HEK293T (cell line): ENCODE measurements around the gene CGNL1.

Experiments used
- CTCF ChIA-PET: fragments of 350-600 bp; formaldehyde crosslinking; extraction: SDS; loops from one replicate; lab custom pipeline; 2021; ENCODE audit warnings: antibody characterized with exemption, inconsistent platforms; lab: Yijun Ruan, JAX
- POLR2A ChIA-PET: fragments of 350-600 bp; formaldehyde crosslinking; extraction: SDS; loops from one replicate; lab custom pipeline; 2020; ENCODE audit warnings: antibody characterized with exemption, inconsistent platforms; lab: Yijun Ruan, JAX
- DNase-seq: peaks from one replicate; pipeline ENCODE4 v3.0.0; 2012; ENCODE audit warnings: mixed read lengths; ENCODE audit errors: extremely low spot score
- ARNT ChIP-seq: fragments of 450-650 bp; IDR thresholded peaks from 2 replicates; pipeline ENCODE4 v1.6.1; 2017; ENCODE audit warnings: mild to moderate bottlenecking
- BHLHE40 ChIP-seq: fragments of 450-650 bp; IDR thresholded peaks from 2 replicates; pipeline ENCODE4 v1.6.1; 2016; ENCODE audit warnings: mild to moderate bottlenecking, moderate library complexity, borderline replicate concordance
- CTBP1 ChIP-seq: fragments of 450-650 bp; IDR thresholded peaks from 2 replicates; pipeline ENCODE4 v1.6.1; 2016; ENCODE audit warnings: borderline replicate concordance
- ELF4 ChIP-seq: fragments of 450-650 bp; IDR thresholded peaks from 2 replicates; pipeline ENCODE4 v1.6.1; 2017; ENCODE audit warnings: antibody characterized with exemption
- FOXA1 ChIP-seq: fragments of 450-650 bp; IDR thresholded peaks from 2 replicates; pipeline ENCODE4 v1.6.1; 2016; ENCODE audit warnings: mild to moderate bottlenecking
- FOXK2 ChIP-seq: fragments of 450-650 bp; IDR thresholded peaks from 2 replicates; pipeline ENCODE4 v1.6.1; 2016; ENCODE audit warnings: mild to moderate bottlenecking
- FOXM1 ChIP-seq: fragments of 450-650 bp; IDR thresholded peaks from 2 replicates; pipeline ENCODE4 v1.6.1; 2017; ENCODE audit warnings: mild to moderate bottlenecking, borderline replicate concordance
- HDGF ChIP-seq: fragments of 450-650 bp; IDR thresholded peaks from 2 replicates; pipeline ENCODE4 v1.6.1; 2017; ENCODE audit warnings: antibody characterized with exemption, borderline replicate concordance
- L3MBTL2 ChIP-seq: fragments of 450-650 bp; conservative IDR thresholded peaks from 2 replicates; pipeline ENCODE4 v1.6.1; 2016; ENCODE audit warnings: mild to moderate bottlenecking
- LEF1 ChIP-seq: fragments of 450-650 bp; IDR thresholded peaks from 2 replicates; pipeline ENCODE4 v1.6.1; 2017; ENCODE audit warnings: mild to moderate bottlenecking, borderline replicate concordance
- NFRKB ChIP-seq: fragments of 450-650 bp; IDR thresholded peaks from 2 replicates; pipeline ENCODE4 v1.6.1; 2016; ENCODE audit warnings: mild to moderate bottlenecking, moderate library complexity
- SP1 ChIP-seq: fragments of 450-650 bp; IDR thresholded peaks from 2 replicates; pipeline ENCODE4 v1.6.1; 2017
- SUZ12 ChIP-seq: fragments of 450-650 bp; IDR thresholded peaks from 2 replicates; pipeline ENCODE4 v1.6.1; 2016; ENCODE audit warnings: mild to moderate bottlenecking
- TARDBP ChIP-seq: fragments of 450-650 bp; IDR thresholded peaks from 2 replicates; pipeline ENCODE4 v1.6.1; 2016
- ZNF384 ChIP-seq: fragments of 450-650 bp; IDR thresholded peaks from 2 replicates; pipeline ENCODE4 v1.6.1; 2016
- TF ChIP-seq, protein P1 (sequence below): fragments of 450-650 bp; IDR thresholded peaks from 2 replicates; pipeline ENCODE4 v1.6.1; 2016

CGNL1 gene

DNA sequence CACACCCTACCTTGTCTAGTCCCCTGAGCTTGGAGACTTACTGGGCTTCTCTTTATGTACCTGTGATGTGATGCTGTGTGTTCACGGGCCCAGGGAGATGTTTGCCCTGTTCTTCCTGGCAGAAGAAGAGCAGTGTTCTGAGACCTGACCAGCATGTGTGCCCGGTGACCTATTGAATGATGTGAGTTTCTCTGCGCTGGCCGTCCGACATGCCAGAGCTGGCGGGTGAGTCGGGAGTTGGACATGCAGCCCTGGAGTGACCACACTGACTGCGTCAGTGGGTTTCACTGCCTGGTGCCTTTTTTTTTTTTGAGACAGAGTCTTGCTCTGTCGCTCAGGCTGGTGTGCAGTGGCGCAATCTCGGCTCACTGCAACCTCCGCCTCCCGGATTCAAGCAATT lies 42.3 kb downstream of the CGNL1 start:
- ChIA-PET POLR2A (no interaction called here), CTCF (no interaction called here)
- no peak for TF ChIP-seq FOXA1
- TF ChIP-seq SUZ12, result no peak
- no peak for TF ChIP-seq FOXM1
- no peak for TF ChIP-seq LEF1
- no peak for TF ChIP-seq HDGF
- TF ChIP-seq SP1, result no peak
- no peak for TF ChIP-seq ELF4
- TF ChIP-seq NFRKB, result no peak
- no peak for TF ChIP-seq ZNF384
- TF ChIP-seq L3MBTL2, result no peak
- TF ChIP-seq TARDBP, result no peak
- no peak for TF ChIP-seq FOXK2
- no peak for TF ChIP-seq CTBP1
- TF ChIP-seq ARNT, result no peak
- TF ChIP-seq, protein P1, sequence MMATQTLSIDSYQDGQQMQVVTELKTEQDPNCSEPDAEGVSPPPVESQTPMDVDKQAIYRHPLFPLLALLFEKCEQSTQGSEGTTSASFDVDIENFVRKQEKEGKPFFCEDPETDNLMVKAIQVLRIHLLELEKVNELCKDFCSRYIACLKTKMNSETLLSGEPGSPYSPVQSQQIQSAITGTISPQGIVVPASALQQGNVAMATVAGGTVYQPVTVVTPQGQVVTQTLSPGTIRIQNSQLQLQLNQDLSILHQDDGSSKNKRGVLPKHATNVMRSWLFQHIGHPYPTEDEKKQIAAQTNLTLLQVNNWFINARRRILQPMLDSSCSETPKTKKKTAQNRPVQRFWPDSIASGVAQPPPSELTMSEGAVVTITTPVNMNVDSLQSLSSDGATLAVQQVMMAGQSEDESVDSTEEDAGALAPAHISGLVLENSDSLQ, result no peak
- no peak for TF ChIP-seq BHLHE40
- no peak for DNase-seq

DNA sequence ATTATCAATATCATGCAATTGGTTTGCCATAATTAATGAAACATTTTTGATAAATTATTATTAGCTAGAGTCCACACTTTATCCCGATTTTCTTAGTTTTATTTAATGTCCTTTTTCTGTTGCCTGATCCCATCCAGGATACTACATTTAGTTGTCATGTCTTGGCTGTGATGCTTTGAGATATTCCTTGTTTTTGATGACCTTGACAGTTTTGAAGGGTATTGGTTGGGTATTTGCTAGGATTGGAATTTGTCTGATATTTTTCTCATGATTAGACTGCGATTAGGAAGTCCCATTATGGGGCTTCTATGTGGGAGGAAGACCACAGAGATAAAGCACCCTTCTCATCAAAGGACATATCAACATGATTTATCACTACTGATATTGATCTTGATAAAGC lies 43.0 kb downstream of the CGNL1 start:
- ChIA-PET CTCF (no interaction called here), POLR2A (no interaction called here)
- no peak for TF ChIP-seq FOXA1
- DNase-seq, result no peak

- ChIA-PET POLR2A (no interaction called here), CTCF (no interaction called here)
- TF ChIP-seq ELF4 (no peak), L3MBTL2 (no peak), BHLHE40 (no peak), ARNT (no peak), TARDBP (no peak), CTBP1 (no peak), FOXM1 (no peak), NFRKB (no peak), FOXK2 (no peak), SP1 (no peak), FOXA1 (no peak), LEF1 (no peak), SUZ12 (no peak), HDGF (no peak), ZNF384 (no peak)
- TF ChIP-seq, protein P1, result no peak
- no peak for DNase-seq
Observed at GRCh38 chr15:57421110-57421509, 44.8 kb downstream of the CGNL1 start.

- POLR2A ChIA-PET, result no interaction called here
- CTCF ChIA-PET, result no interaction called here
- TF ChIP-seq TARDBP (no peak), BHLHE40 (no peak), SUZ12 (no peak), FOXK2 (no peak), ZNF384 (no peak), SP1 (no peak), CTBP1 (no peak), ARNT (no peak), ELF4 (no peak), FOXA1 (no peak), NFRKB (no peak), LEF1 (no peak), HDGF (no peak), FOXM1 (no peak)
- TF ChIP-seq, protein P1, result no peak
- no peak for DNase-seq
Observed at GRCh38 chr15:57421551-57421950, 45.2 kb downstream of the CGNL1 start.

GRCh38 chr15:57422113-57422754 lies 45.9 kb downstream of the CGNL1 start:
- ChIA-PET CTCF (no interaction called here), POLR2A (no interaction called here)
- TF ChIP-seq TARDBP (no peak), CTBP1 (no peak)
- TF ChIP-seq, protein P1, result no peak
- no peak for DNase-seq

- POLR2A ChIA-PET, result no interaction called here
- no peak for DNase-seq
- CTCF ChIA-PET, result no interaction called here
Observed at GRCh38 chr15:57423599-57424140, 47.4 kb downstream of the CGNL1 start.

More at GRCh38 chr15:57423599-57424140, 47.4 kb downstream of the CGNL1 start:
- TF ChIP-seq TARDBP (no peak), FOXA1 (no peak), FOXK2 (no peak), ZNF384 (no peak), ELF4 (no peak), LEF1 (no peak), SP1 (no peak)
- TF ChIP-seq, protein P1, result no peak
